ENCODE data around the gene MB. TPM values are rescaled to one million over a fixed set of nuclear protein-coding genes. Genes with fewer than 3 reads are reported as not detected.

Gene MB
- polyA plus RNA-seq, 3 donors = not detected

- Mint-ChIP-seq H3K9me3 (peaks cover 0 to 5% (median 4%) of the 10 kb centered on the region in 7 donors), H3K27ac (peak overlapping the region in 2 of 7 donors; percentile 38 to 62), H3K4me1 (peaks cover 16% of the 10 kb centered on the region), H3K4me3 (no peak overlapping the region), H3K36me3 (no peaks in the 10 kb centered on the region), H3K27me3 (ENCODE audit: low read depth in 3 of 3) (peaks cover 3 to 9% (median 6%) of the 10 kb centered on the region in 3 donors)
- H3K9me3 ChIP-seq (replicated peaks in 1 of 2; ENCODE audit: control insufficient read depth in 1 of 2, insufficient read depth in 1 of 2, low read length in 2 of 2) = peaks cover 0 to 5% of the 10 kb centered on the region in 2 donors
- H3K9ac ChIP-seq (ENCODE audit: insufficient read depth, low read length, poor library complexity, severe bottlenecking) = no peak overlapping the region
- peaks cover 16 to 17% of the 10 kb centered on the region in 2 donors for H3K4me1 ChIP-seq (ENCODE audit: control insufficient read depth in 1 of 2, insufficient read depth in 2 of 2, low read length in 2 of 2)
- H3K4me2 ChIP-seq (replicated peaks; ENCODE audit: extremely low read depth, low read length, poor library complexity, severe bottlenecking) = no peak overlapping the region
- no peaks in the 10 kb centered on the region for H4K20me1 ChIP-seq (ENCODE audit: insufficient read depth, low read length)
- no peak for TF ChIP-seq CTCF (IDR thresholded peaks at IDR 0.05)
- no peak overlapping the region for H3K4me3 ChIP-seq (replicated peaks in 1 of 3; ENCODE audit: low read depth in 2 of 3, low read length in 3 of 3)
- H3K27me3 ChIP-seq (ENCODE audit: control insufficient read depth in 2 of 2, insufficient read depth in 2 of 2, low read length in 2 of 2) = no peaks in the 10 kb centered on the region
- DNase-seq = no peak
- H3K27ac ChIP-seq (ENCODE audit: low read depth in 1 of 2, low read length in 2 of 2) = no peak overlapping the region
- no peak overlapping the region for H2AFZ ChIP-seq (ENCODE audit: insufficient read depth, low read depth, low read length, poor library complexity, severe bottlenecking)
- intact Hi-C loops (cut with micrococcal nuclease) = no loop called here
- H3K79me2 ChIP-seq (ENCODE audit: insufficient read depth, low read length) = no peaks in the 10 kb centered on the region
- no peaks in the 10 kb centered on the region for H3K36me3 ChIP-seq (replicated peaks in 1 of 2; ENCODE audit: control insufficient read depth in 1 of 2, insufficient read depth in 2 of 2, low read length in 2 of 2)
Measured at GRCh38 chr22:35586771-35587170, 30.4 kb downstream of the MB start.

GRCh38 chr22:35582861-35583670 is 34.1 kb downstream of the MB start:
- Histone ChIP-seq H3K4me3 (replicated peaks in 1 of 3; ENCODE audit: low read depth in 2 of 3, low read length in 3 of 3) (no peak overlapping the region), H3K9ac (ENCODE audit: insufficient read depth, low read length, poor library complexity, severe bottlenecking) (no peak overlapping the region), H4K20me1 (ENCODE audit: insufficient read depth, low read length) (no peaks in the 10 kb centered on the region), H3K4me1 (ENCODE audit: control insufficient read depth in 1 of 2, insufficient read depth in 2 of 2, low read length in 2 of 2) (no peaks in the 10 kb centered on the region), H3K27me3 (ENCODE audit: control insufficient read depth in 2 of 2, insufficient read depth in 2 of 2, low read length in 2 of 2) (no peaks in the 10 kb centered on the region), H2AFZ (ENCODE audit: insufficient read depth, low read depth, low read length, poor library complexity, severe bottlenecking) (no peak overlapping the region), H3K79me2 (ENCODE audit: insufficient read depth, low read length) (no peaks in the 10 kb centered on the region), H3K27ac (ENCODE audit: low read depth in 1 of 2, low read length in 2 of 2) (no peak overlapping the region), H3K4me2 (replicated peaks; ENCODE audit: extremely low read depth, low read length, poor library complexity, severe bottlenecking) (no peak overlapping the region), H3K36me3 (replicated peaks in 1 of 2; ENCODE audit: control insufficient read depth in 1 of 2, insufficient read depth in 2 of 2, low read length in 2 of 2) (no peaks in the 10 kb centered on the region), H3K9me3 (replicated peaks in 1 of 2; ENCODE audit: control insufficient read depth in 1 of 2, insufficient read depth in 1 of 2, low read length in 2 of 2) (peaks cover 0 to 5% of the 10 kb centered on the region in 2 donors)
- DNase-seq = peak; percentile 43 to 66 (median 55)
- intact Hi-C loops (cut with micrococcal nuclease) = loop anchor here (5.0 kb wide), 3 partner anchors 39 to 231 kb away; no protein-coding TSS in a partner anchor
- Mint-ChIP-seq H3K27me3 (ENCODE audit: low read depth in 3 of 3) (peaks cover 4 to 12% (median 7%) of the 10 kb centered on the region in 3 donors), H3K36me3 (no peaks in the 10 kb centered on the region), H3K9me3 (peaks cover 0 to 5% (median 4%) of the 10 kb centered on the region in 7 donors), H3K4me3 (no peak overlapping the region), H3K4me1 (peaks cover 3% of the 10 kb centered on the region), H3K27ac (peak overlapping the region in 1 of 7 donors; percentile 69)
- TF ChIP-seq CTCF (IDR thresholded peaks at IDR 0.05) = peak; percentile 99
- WGBS (ENCODE audit: insufficient coverage) = 41% methylated on average over 7 of the region's 13 CpGs
